ENCODE measurements around the gene MLPH. TPM values are rescaled to one million over a fixed set of nuclear protein-coding genes. Genes with fewer than 3 reads are reported as not detected.

The MLPH gene
- total RNA-seq, 2 donors from 2014 or later = not detected

GRCh38 chr2:237478095-237478494 is 9.0 kb upstream of the MLPH start:
- Mint-ChIP-seq H3K4me3 (no peak overlapping the region), H3K4me1 (peaks cover 7% of the 10 kb centered on the region), H3K36me3 (ENCODE audit: low read depth) (peaks cover 8% of the 10 kb centered on the region), H3K27me3 (peaks cover 58% of the 10 kb centered on the region), H3K27ac (no peak overlapping the region)
- ATAC-seq (no peak), DNase-seq (no peak)
- H3K9me3 ChIP-seq (ENCODE audit: control insufficient read depth, low read length, poor library complexity, severe bottlenecking) = no peaks in the 10 kb centered on the region

- no peak overlapping the region for H3K4me3 Mint-ChIP-seq
- ATAC-seq = no peak
Measured at GRCh38 chr2:237478979-237479378, 8.1 kb upstream of the MLPH start.

GRCh38 chr2:237479747-237480146 is 7.3 kb upstream of the MLPH start:
- no peaks in the 10 kb centered on the region for H3K9me3 ChIP-seq (ENCODE audit: control insufficient read depth, low read length, poor library complexity, severe bottlenecking)
- ATAC-seq = no peak
- no peak overlapping the region for H3K4me3 Mint-ChIP-seq
- H3K36me3 Mint-ChIP-seq (ENCODE audit: low read depth) = peaks cover 8% of the 10 kb centered on the region
- peaks cover 68% of the 10 kb centered on the region for H3K27me3 Mint-ChIP-seq
- no peak for DNase-seq
- H3K27ac Mint-ChIP-seq = no peak overlapping the region
- H3K4me1 Mint-ChIP-seq = peaks cover 7% of the 10 kb centered on the region

More at GRCh38 chr2:237478979-237479378, 8.1 kb upstream of the MLPH start:
- Mint-ChIP-seq H3K27me3 (peaks cover 61% of the 10 kb centered on the region), H3K27ac (no peak overlapping the region), H3K4me1 (peaks cover 7% of the 10 kb centered on the region), H3K36me3 (ENCODE audit: low read depth) (peaks cover 8% of the 10 kb centered on the region)
- no peak for DNase-seq
- no peaks in the 10 kb centered on the region for H3K9me3 ChIP-seq (ENCODE audit: control insufficient read depth, low read length, poor library complexity, severe bottlenecking)

- peaks cover 7% of the 10 kb centered on the region for H3K4me1 Mint-ChIP-seq
- H3K4me3 Mint-ChIP-seq = no peak overlapping the region
- H3K36me3 Mint-ChIP-seq (ENCODE audit: low read depth) = peaks cover 8% of the 10 kb centered on the region
- DNase-seq (no peak), ATAC-seq (no peak)
- peaks cover 76% of the 10 kb centered on the region for H3K27me3 Mint-ChIP-seq
- H3K9me3 ChIP-seq (ENCODE audit: control insufficient read depth, low read length, poor library complexity, severe bottlenecking) = no peaks in the 10 kb centered on the region
- no peak overlapping the region for H3K27ac Mint-ChIP-seq
Measured at GRCh38 chr2:237480556-237480955, 6.5 kb upstream of the MLPH start.

- ATAC-seq (no peak), DNase-seq (no peak)
- H3K27me3 Mint-ChIP-seq = peaks cover 80% of the 10 kb centered on the region
- no peaks in the 10 kb centered on the region for H3K9me3 ChIP-seq (ENCODE audit: control insufficient read depth, low read length, poor library complexity, severe bottlenecking)
- H3K36me3 Mint-ChIP-seq (ENCODE audit: low read depth) = peaks cover 8% of the 10 kb centered on the region
- no peak overlapping the region for H3K4me3 Mint-ChIP-seq
- H3K27ac Mint-ChIP-seq = no peak overlapping the region
- peaks cover 3% of the 10 kb centered on the region for H3K4me1 Mint-ChIP-seq
Measured at GRCh38 chr2:237480988-237481525, 6.0 kb upstream of the MLPH start.

- ATAC-seq (no peak), DNase-seq (no peak)
- peaks cover 8% of the 10 kb centered on the region for H3K36me3 Mint-ChIP-seq (ENCODE audit: low read depth)
- peaks cover 2% of the 10 kb centered on the region for H3K4me1 Mint-ChIP-seq
- no peaks in the 10 kb centered on the region for H3K9me3 ChIP-seq (ENCODE audit: control insufficient read depth, low read length, poor library complexity, severe bottlenecking)
- no peak overlapping the region for H3K27ac Mint-ChIP-seq
- H3K4me3 Mint-ChIP-seq = no peak overlapping the region
- H3K27me3 Mint-ChIP-seq = peaks cover 69% of the 10 kb centered on the region
Measured at GRCh38 chr2:237482485-237482884, 4.6 kb upstream of the MLPH start.

- H3K9me3 ChIP-seq (ENCODE audit: control insufficient read depth, low read length, poor library complexity, severe bottlenecking) = no peaks in the 10 kb centered on the region
- Mint-ChIP-seq H3K27me3 (peaks cover 69% of the 10 kb centered on the region), H3K4me1 (peaks cover 2% of the 10 kb centered on the region), H3K36me3 (ENCODE audit: low read depth) (peaks cover 5% of the 10 kb centered on the region), H3K27ac (no peak overlapping the region), H3K4me3 (no peak overlapping the region)
- DNase-seq = no peak
- ATAC-seq = no peak
Measured at GRCh38 chr2:237483018-237483731, 3.9 kb upstream of the MLPH start.

GRCh38 chr2:237485304-237485703 is 1.7 kb upstream of the MLPH start:
- Mint-ChIP-seq H3K27me3 (peaks cover 72% of the 10 kb centered on the region), H3K4me1 (peaks cover 2% of the 10 kb centered on the region), H3K27ac (no peak overlapping the region), H3K4me3 (no peak overlapping the region), H3K36me3 (ENCODE audit: low read depth) (peaks cover 3% of the 10 kb centered on the region)
- H3K9me3 ChIP-seq (ENCODE audit: control insufficient read depth, low read length, poor library complexity, severe bottlenecking) = no peaks in the 10 kb centered on the region
- no peak for DNase-seq
- no peak for ATAC-seq

GRCh38 chr2:237485844-237486243 is 1.2 kb upstream of the MLPH start:
- Mint-ChIP-seq H3K4me1 (peaks cover 2% of the 10 kb centered on the region), H3K27ac (no peak overlapping the region), H3K36me3 (ENCODE audit: low read depth) (peaks cover 3% of the 10 kb centered on the region), H3K4me3 (no peak overlapping the region), H3K27me3 (peaks cover 68% of the 10 kb centered on the region)
- H3K9me3 ChIP-seq (ENCODE audit: control insufficient read depth, low read length, poor library complexity, severe bottlenecking) = no peaks in the 10 kb centered on the region
- ATAC-seq (no peak), DNase-seq (no peak)

- Mint-ChIP-seq H3K4me1 (peaks cover 2% of the 10 kb centered on the region), H3K27me3 (peaks cover 64% of the 10 kb centered on the region)
- DNase-seq = no peak
Measured at GRCh38 chr2:237486334-237486818, 675 bp upstream of the MLPH start.

GRCh38 chr2:237487496-237487895 is 445 bp downstream of the MLPH start:
- ATAC-seq (no peak), DNase-seq (no peak)
- H3K27me3 Mint-ChIP-seq = peaks cover 53% of the 10 kb centered on the region
- H3K9me3 ChIP-seq (ENCODE audit: control insufficient read depth, low read length, poor library complexity, severe bottlenecking) = no peaks in the 10 kb centered on the region
- H3K4me3 Mint-ChIP-seq = no peak overlapping the region
- H3K4me1 Mint-ChIP-seq = no peaks in the 10 kb centered on the region
- H3K27ac Mint-ChIP-seq = no peak overlapping the region
- no peaks in the 10 kb centered on the region for H3K36me3 Mint-ChIP-seq (ENCODE audit: low read depth)

More at GRCh38 chr2:237486334-237486818, 675 bp upstream of the MLPH start:
- ATAC-seq = no peak
- H3K9me3 ChIP-seq (ENCODE audit: control insufficient read depth, low read length, poor library complexity, severe bottlenecking) = no peaks in the 10 kb centered on the region
- Mint-ChIP-seq H3K36me3 (ENCODE audit: low read depth) (peaks cover under 1% of the 10 kb centered on the region), H3K4me3 (no peak overlapping the region), H3K27ac (no peak overlapping the region)

- no peak for ATAC-seq
- Mint-ChIP-seq H3K27me3 (peaks cover 52% of the 10 kb centered on the region), H3K4me3 (no peak overlapping the region), H3K36me3 (ENCODE audit: low read depth) (no peaks in the 10 kb centered on the region), H3K27ac (no peak overlapping the region), H3K4me1 (no peaks in the 10 kb centered on the region)
- no peaks in the 10 kb centered on the region for H3K9me3 ChIP-seq (ENCODE audit: control insufficient read depth, low read length, poor library complexity, severe bottlenecking)
- no peak for DNase-seq
Measured at GRCh38 chr2:237488295-237488694, 1.2 kb downstream of the MLPH start.

- DNase-seq (no peak), ATAC-seq (no peak)
- Mint-ChIP-seq H3K36me3 (ENCODE audit: low read depth) (no peaks in the 10 kb centered on the region), H3K4me3 (no peak overlapping the region), H3K4me1 (no peaks in the 10 kb centered on the region), H3K27ac (no peak overlapping the region), H3K27me3 (peaks cover 49% of the 10 kb centered on the region)
- no peaks in the 10 kb centered on the region for H3K9me3 ChIP-seq (ENCODE audit: control insufficient read depth, low read length, poor library complexity, severe bottlenecking)
Measured at GRCh38 chr2:237488901-237489860, 2.1 kb downstream of the MLPH start.
